Kidney (tissue), 14 donors: ENCODE results near the gene PSMD1. TPM values are rescaled to one million over a fixed set of nuclear protein-coding genes. Genes with fewer than 3 reads are reported as not detected.

Experiments
- DNase-seq, 5 donors: peaks; one replicate each; pipeline ENCODE4 v3.0.0-alpha.2; 2013 to 2020
- FAIRE-seq: peaks from 2 replicates; lab custom pipeline; 2012; peaks lifted over from hg19 to GRCh38; lab: Jason Lieb, UNC
- H3K27ac ChIP-seq, 2 donors: one replicate each; pipeline ENCODE4 v1.7.0; 2013; ENCODE audit warnings: low read depth in 2 of 2, low read length in 2 of 2, inconsistent platforms in 1 of 2
- H3K27me3 ChIP-seq: one replicate; pipeline ENCODE4 v1.7.1; 2013; ENCODE audit warnings: low read length, inconsistent platforms; ENCODE audit not compliant: control insufficient read depth, insufficient read depth
- H3K36me3 ChIP-seq, 3 donors: one replicate each; pipeline versions ENCODE4 v1.7.0 to v1.7.1; 2013; ENCODE audit warnings: low read length in 3 of 3, control low read depth in 1 of 3, inconsistent platforms in 1 of 3; ENCODE audit not compliant: insufficient read depth in 3 of 3, control insufficient read depth in 2 of 3
- H3K4me1 ChIP-seq, 3 donors: one replicate each; pipeline versions ENCODE4 v1.7.0 to v1.7.1; 2013; ENCODE audit warnings: low read length in 3 of 3, inconsistent platforms in 1 of 3, low read depth in 1 of 3; ENCODE audit not compliant: control insufficient read depth in 2 of 3, insufficient read depth in 2 of 3
- H3K4me3 ChIP-seq, 3 donors: one replicate each; pipeline versions ENCODE4 v1.7.0 to v1.8.1; 2013; ENCODE audit warnings: low read length in 3 of 3, control low read depth in 1 of 3, inconsistent platforms in 1 of 3
- H3K9ac ChIP-seq, 3 donors: one replicate each; pipeline versions ENCODE4 v1.7.0 to v1.7.1; 2013; ENCODE audit warnings: low read length in 3 of 3, control low read depth in 1 of 3, inconsistent platforms in 1 of 3
- H3K9me3 ChIP-seq, 3 donors: one replicate each; pipeline versions ENCODE4 v1.7.0 to v1.7.1; 2013; ENCODE audit warnings: low read length in 3 of 3, control low read depth in 1 of 3, inconsistent platforms in 1 of 3; ENCODE audit not compliant: control insufficient read depth in 2 of 3, insufficient read depth in 1 of 3
- CTCF ChIP-seq: IDR thresholded peaks from 3 replicates; pipeline ENCODE4 v1.5.1; 2012; ENCODE audit warnings: mild to moderate bottlenecking, moderate library complexity, borderline replicate concordance; ENCODE audit not compliant: insufficient read depth; ENCODE audit errors: extremely low read depth
- intact Hi-C: fragments of 100-400 bp; cut with DNase I; formaldehyde crosslinking; loops from one replicate; pipeline ENCODE4 v1.11.1; 2022
- polyA plus RNA-seq: library from polyadenylated mRNA; stranded (reverse); fragments of 350-450 nt; fragmentation: Illumina TruSeq; extraction: RNeasy Lipid Tissue Mini Kit (QIAGEN cat#74804); gene quantifications from one replicate; pipeline ENCODE4 v1.2.3, GENCODE V29; 2014; ENCODE audit warnings: low read depth, low replicate concordance; ENCODE audit not compliant: insufficient read depth
- total RNA-seq: library from RNA; stranded (reverse); fragmentation: NEBNext Ultra II Directional; extraction: Animal tissue kit (Norgen Biotek cat#: 25700); gene quantifications from one replicate; pipeline ENCODE4 v1.2.1, GENCODE V29; 2021
- donor health status: control.
- donor health status: control.
- donor health status: control.
- donor health status: control.
- donor health status: control.
- donor health status: DM: yes; HTN: yes; CAD: no.
- donor health status: Normal renal cell carcinoma (clear cell type).

PSMD1 gene
- total and polyA plus RNA-seq, 2 donors from 2014 or later = 75.6 to 95.4 TPM

GRCh38 chr2:231041061-231041689 is 15.5 kb upstream of the PSMD1 start:
- TF ChIP-seq CTCF = no peak
- peaks cover 12% of the 10 kb centered on the region for H3K27me3 ChIP-seq
- H3K4me3 ChIP-seq = no peak overlapping the region
- no peak overlapping the region for H3K27ac ChIP-seq
- FAIRE-seq (no peak), DNase-seq (no peak)
- intact Hi-C loops = no loop called here
- H3K4me1 ChIP-seq = no peaks in the 10 kb centered on the region
- H3K9ac ChIP-seq = no peak overlapping the region
- no peaks in the 10 kb centered on the region for H3K9me3 ChIP-seq
- H3K36me3 ChIP-seq = no peaks in the 10 kb centered on the region

- Histone ChIP-seq H3K9ac (no peak overlapping the region), H3K9me3 (no peaks in the 10 kb centered on the region), H3K4me3 (no peak overlapping the region), H3K27me3 (peaks cover 3% of the 10 kb centered on the region), H3K27ac (no peak overlapping the region), H3K36me3 (no peaks in the 10 kb centered on the region), H3K4me1 (no peaks in the 10 kb centered on the region)
- DNase-seq (no peak), FAIRE-seq (no peak)
- intact Hi-C loops = no loop called here
- TF ChIP-seq CTCF = no peak
Observed at GRCh38 chr2:231043796-231044195, 12.9 kb upstream of the PSMD1 start.

GRCh38 chr2:231046916-231047273 is 9.8 kb upstream of the PSMD1 start:
- intact Hi-C loops = no loop called here
- H3K9ac ChIP-seq = no peak overlapping the region

More at GRCh38 chr2:231046916-231047273, 9.8 kb upstream of the PSMD1 start:
- Histone ChIP-seq H3K4me1 (peaks cover 0 to 16% (median 4%) of the 10 kb centered on the region in 3 donors), H3K4me3 (no peak overlapping the region), H3K27me3 (no peaks in the 10 kb centered on the region), H3K27ac (no peak overlapping the region), H3K36me3 (no peaks in the 10 kb centered on the region), H3K9me3 (no peaks in the 10 kb centered on the region)
- DNase-seq (no peak), FAIRE-seq (no peak)
- TF ChIP-seq CTCF = no peak
